ENCODE results near the gene CLEC11A.
"Not testable (repeated sequence)": the region's sequence is repeated elsewhere in the genome, so short reads cannot be mapped to it uniquely, and the experiment has no call there.

The CLEC11A gene

GRCh38 chr19:50723735-50724521, 764 bp downstream of the CLEC11A start:
- DNase-seq = no peak

- peak; percentile 94 for DNase-seq
These were observed 1.5 kb downstream of the CLEC11A start for GRCh38 chr19:50724522-50725217.

GRCh38 chr19:50725218-50725910, 2.2 kb downstream of the CLEC11A start:
- no peak for DNase-seq

GRCh38 chr19:50725911-50726230, 2.7 kb downstream of the CLEC11A start:
- DNase-seq = no peak

GRCh38 chr19:50728084-50728737, 5.0 kb downstream of the CLEC11A start:
- DNase-seq = peak; percentile 56

- no peak for DNase-seq
These were observed 6.7 kb downstream of the CLEC11A start for GRCh38 chr19:50729894-50730293.

GRCh38 chr19:50735869-50736268, 12.7 kb downstream of the CLEC11A start:
- no peak for DNase-seq

GRCh38 chr19:50736338-50736737, 13.2 kb downstream of the CLEC11A start:
- no peak for DNase-seq

GRCh38 chr19:50739132-50739913, 16.2 kb downstream of the CLEC11A start:
- DNase-seq = no peak

GRCh38 chr19:50739914-50740426, 16.8 kb downstream of the CLEC11A start:
- DNase-seq = no peak

- DNase-seq = no peak
These were observed 18.2 kb downstream of the CLEC11A start for GRCh38 chr19:50741179-50741933.

GRCh38 chr19:50743537-50743936, 20.4 kb downstream of the CLEC11A start:
- DNase-seq = no peak

- no peak for DNase-seq
These were observed 22.1 kb downstream of the CLEC11A start for GRCh38 chr19:50745221-50745620.

GRCh38 chr19:50747141-50747540, 24.0 kb downstream of the CLEC11A start:
- not testable (repeated sequence) for DNase-seq

GRCh38 chr19:50749490-50749889, 26.3 kb downstream of the CLEC11A start:
- DNase-seq = no peak

- DNase-seq = no peak
These were observed 26.8 kb downstream of the CLEC11A start for GRCh38 chr19:50750010-50750409.

- no peak for DNase-seq
These were observed 30.7 kb downstream of the CLEC11A start for GRCh38 chr19:50753879-50754278.

- DNase-seq = not testable (repeated sequence)
These were observed 33.1 kb downstream of the CLEC11A start for GRCh38 chr19:50756244-50756643.

GRCh38 chr19:50757624-50758023, 34.5 kb downstream of the CLEC11A start:
- not testable (repeated sequence) for DNase-seq

- DNase-seq = not testable (repeated sequence)
These were observed 35.9 kb downstream of the CLEC11A start for GRCh38 chr19:50759076-50759475.

GRCh38 chr19:50759886-50760285, 36.7 kb downstream of the CLEC11A start:
- DNase-seq = no peak
